ENCODE measurements around the gene CDH4.

Gene CDH4

GRCh38 chr20:61701401-61701800 lies 449.3 kb downstream of the CDH4 start:
- DNase-seq (ENCODE audit: low read depth, low spot score), result no peak
- H3K27ac ChIP-seq, result no peak overlapping the region

- no peak for DNase-seq (ENCODE audit: low read depth, low spot score)
- H3K27ac ChIP-seq, result no peak overlapping the region
Observed at GRCh38 chr20:61701802-61702201, 449.7 kb downstream of the CDH4 start.

GRCh38 chr20:61702246-61702645 lies 450.2 kb downstream of the CDH4 start:
- DNase-seq (ENCODE audit: low read depth, low spot score), result no peak
- no peak overlapping the region for H3K27ac ChIP-seq

- no peak overlapping the region for H3K27ac ChIP-seq
- no peak for DNase-seq (ENCODE audit: low read depth, low spot score)
Observed at GRCh38 chr20:61704661-61705060, 452.6 kb downstream of the CDH4 start.

GRCh38 chr20:61705386-61706258 lies 453.6 kb downstream of the CDH4 start:
- no peak for DNase-seq (ENCODE audit: low read depth, low spot score)
- H3K27ac ChIP-seq, result no peak overlapping the region

- DNase-seq (ENCODE audit: low read depth, low spot score), result no peak
- no peak overlapping the region for H3K27ac ChIP-seq
Observed at GRCh38 chr20:61706259-61706961, 454.3 kb downstream of the CDH4 start.

GRCh38 chr20:61708891-61709290 lies 456.8 kb downstream of the CDH4 start:
- DNase-seq (ENCODE audit: low read depth, low spot score), result no peak
- no peak overlapping the region for H3K27ac ChIP-seq

- no peak for DNase-seq (ENCODE audit: low read depth, low spot score)
- H3K27ac ChIP-seq, result no peak overlapping the region
Observed at GRCh38 chr20:61710108-61710507, 458.0 kb downstream of the CDH4 start.

GRCh38 chr20:61712688-61713087 lies 460.6 kb downstream of the CDH4 start:
- no peak for DNase-seq (ENCODE audit: low read depth, low spot score)
- no peak overlapping the region for H3K27ac ChIP-seq

GRCh38 chr20:61718361-61719005 lies 466.4 kb downstream of the CDH4 start:
- no peak overlapping the region for H3K27ac ChIP-seq
- DNase-seq (ENCODE audit: low read depth, low spot score), result no peak

GRCh38 chr20:61719691-61720347 lies 467.8 kb downstream of the CDH4 start:
- H3K27ac ChIP-seq, result no peak overlapping the region
- no peak for DNase-seq (ENCODE audit: low read depth, low spot score)

GRCh38 chr20:61720348-61720696 lies 468.3 kb downstream of the CDH4 start:
- no peak overlapping the region for H3K27ac ChIP-seq
- no peak for DNase-seq (ENCODE audit: low read depth, low spot score)

- H3K27ac ChIP-seq, result no peak overlapping the region
- no peak for DNase-seq (ENCODE audit: low read depth, low spot score)
Observed at GRCh38 chr20:61722146-61722678, 470.2 kb downstream of the CDH4 start.

GRCh38 chr20:61723529-61724257 lies 471.6 kb downstream of the CDH4 start:
- H3K27ac ChIP-seq, result no peak overlapping the region
- no peak for DNase-seq (ENCODE audit: low read depth, low spot score)

- no peak for DNase-seq (ENCODE audit: low read depth, low spot score)
- H3K27ac ChIP-seq, result no peak overlapping the region
Observed at GRCh38 chr20:61724376-61724775, 472.3 kb downstream of the CDH4 start.

- H3K27ac ChIP-seq, result no peak overlapping the region
- DNase-seq (ENCODE audit: low read depth, low spot score), result no peak
Observed at GRCh38 chr20:61725145-61725544, 473.1 kb downstream of the CDH4 start.

- no peak overlapping the region for H3K27ac ChIP-seq
- DNase-seq (ENCODE audit: low read depth, low spot score), result no peak
Observed at GRCh38 chr20:61725966-61726365, 473.9 kb downstream of the CDH4 start.

- no peak for DNase-seq (ENCODE audit: low read depth, low spot score)
- H3K27ac ChIP-seq, result no peak overlapping the region
Observed at GRCh38 chr20:61726979-61727378, 474.9 kb downstream of the CDH4 start.

GRCh38 chr20:61727761-61728160 lies 475.7 kb downstream of the CDH4 start:
- H3K27ac ChIP-seq, result no peak overlapping the region
- no peak for DNase-seq (ENCODE audit: low read depth, low spot score)

- no peak for DNase-seq (ENCODE audit: low read depth, low spot score)
- H3K27ac ChIP-seq, result no peak overlapping the region
Observed at GRCh38 chr20:61728326-61728725, 476.3 kb downstream of the CDH4 start.
